Panc1 (cell line): ENCODE data around the gene SNX33. TPM values are rescaled to one million over a fixed set of nuclear protein-coding genes. Genes with fewer than 3 reads are reported as not detected.
"Not testable (repeated sequence)": the region's sequence is repeated elsewhere in the genome, so short reads cannot be mapped to it uniquely, and the experiment has no call there.

ENCODE experiments used
- ATAC-seq: fragments of 200-7000 bp; cut with Tn5 transposase; 2 replicates; pipeline ENCODE4 v1.9.1; 2020; ENCODE audit warnings: mild to moderate bottlenecking, moderate library complexity
- BruUV-seq: library from RNA; stranded (reverse); fragments of 400-500 nt; replicated peaks from 2 replicates; lab custom pipeline; 2021; lab: Mats Ljungman, UMichigan
- CTCF ChIA-PET: fragments of 300-600 bp; sonication (Branson Sonifier 250); formaldehyde crosslinking; loops from one replicate; lab custom pipeline; 2022; ENCODE audit warnings: antibody characterized with exemption; lab: Charles Lee
- POLR2A ChIA-PET: fragments of 300-600 bp; sonication (Branson Sonifier 250); formaldehyde crosslinking; loops from one replicate; lab custom pipeline; 2022; ENCODE audit warnings: antibody characterized with exemption; lab: Charles Lee
- DNase-seq: peaks from one replicate; pipeline ENCODE4 v3.0.0-alpha.2; 2010; ENCODE audit warnings: low read depth, low spot score
- H3K27ac ChIP-seq: 2 replicates; pipeline ENCODE4 v1.5.1; 2011; ENCODE audit warnings: mild to moderate bottlenecking, low read length, inconsistent platforms
- H3K27me3 ChIP-seq: fragments of 200-500 bp; sonication (Bioruptor generic); 2 replicates; pipeline ENCODE4 v1.6.0; 2014; ENCODE audit warnings: low read length, inconsistent platforms; ENCODE audit not compliant: control insufficient read depth, insufficient read depth
- H3K36me3 ChIP-seq: fragments of 200-500 bp; sonication (Bioruptor generic); 2 replicates; pipeline ENCODE4 v1.5.1; 2014; ENCODE audit warnings: inconsistent platforms, mild to moderate bottlenecking, low read length, moderate library complexity; ENCODE audit not compliant: control insufficient read depth, insufficient read depth
- H3K4me1 ChIP-seq: 2 replicates; pipeline ENCODE4 v1.5.1; 2011; ENCODE audit warnings: inconsistent platforms, mild to moderate bottlenecking, low read length, moderate library complexity; ENCODE audit not compliant: control insufficient read depth, insufficient read depth
- H3K4me3 ChIP-seq, 2 experiments: 2 replicates each; pipeline ENCODE4 v1.5.1; 2011 to 2012; ENCODE audit warnings: low read depth in 2 of 2, low read length in 2 of 2, mild to moderate bottlenecking in 2 of 2, inconsistent platforms in 1 of 2, moderate library complexity in 1 of 2
- H3K9me3 ChIP-seq: fragments of 200-500 bp; sonication (Bioruptor generic); 2 replicates; pipeline ENCODE4 v1.5.1; 2014; ENCODE audit warnings: low read depth, mild to moderate bottlenecking, inconsistent platforms, low read length, moderate library complexity; ENCODE audit not compliant: control insufficient read depth, insufficient read depth
- POLR2AphosphoS5 ChIP-seq: IDR thresholded peaks from 2 replicates; pipeline ENCODE4 v1.6.1; 2012; ENCODE audit warnings: mild to moderate bottlenecking, low read depth, low read length, moderate library complexity
- REST ChIP-seq, 2 experiments: IDR thresholded peaks; 2 replicates each; pipeline ENCODE4 v1.6.1; 2011 to 2012; ENCODE audit warnings: low read depth in 2 of 2, control low read depth in 1 of 2, low read length in 1 of 2, mild to moderate bottlenecking in 1 of 2, moderate library complexity in 1 of 2; ENCODE audit not compliant: insufficient read depth in 1 of 2
- SIN3A ChIP-seq: IDR thresholded peaks from 2 replicates; pipeline ENCODE4 v1.6.1; 2012; ENCODE audit warnings: low read depth, mild to moderate bottlenecking, low read length, moderate library complexity, borderline replicate concordance; ENCODE audit not compliant: insufficient read depth
- TCF7L2 ChIP-seq: IDR thresholded peaks from 2 replicates; pipeline ENCODE4 v1.6.1; 2011; ENCODE audit warnings: mild to moderate bottlenecking, low read depth, low read length, inconsistent platforms
- in situ Hi-C: cut with HindIII; loops from 2 replicates; pipeline ENCODE4 v1.10.0; 2016; ENCODE audit warnings: low sequenced_read_pairs, low pct_unique_long_range_greater_than_20kb
- intact Hi-C: fragments of 100-400 bp; cut with micrococcal nuclease; formaldehyde crosslinking; loops from one replicate; pipeline ENCODE4 v1.10.0; 2022; ENCODE audit not compliant: unreplicated experiment
- total RNA-seq: library from RNA; stranded (reverse); gene quantifications from one replicate; pipeline ENCODE4 v1.2.1, GENCODE V29; 2021; ENCODE audit not compliant: unreplicated experiment
- TF ChIP-seq, protein P1 (sequence below): fragments of 450-650 bp; IDR thresholded peaks from 2 replicates; pipeline ENCODE4 v1.5.1; 2017; ENCODE audit warnings: mild to moderate bottlenecking

SNX33 gene
- total RNA-seq, 1 experiment from 2014 or later: 17.0 TPM

- in situ Hi-C loops: no loop called here
Measured at GRCh38 chr15:75688831-75689230, 41.1 kb downstream of the SNX33 start.

GRCh38 chr15:75689429-75689828 is 41.7 kb downstream of the SNX33 start:
- H3K27ac ChIP-seq, ATAC-seq, DNase-seq, CTCF ChIA-PET, in situ Hi-C loops, H3K36me3 ChIP-seq, POLR2A ChIA-PET, BruUV-seq, H3K4me3 ChIP-seq, H3K27me3 ChIP-seq, H3K9me3 ChIP-seq: not testable (repeated sequence)
- intact Hi-C loops: loop anchor here (5.0 kb wide), 1 partner anchor 113 kb away; no protein-coding TSS in a partner anchor
- H3K4me1 ChIP-seq: peaks cover 11% of the 10 kb centered on the region

More at GRCh38 chr15:75688831-75689230, 41.1 kb downstream of the SNX33 start:
- BruUV-seq: no TSS peak
- DNase-seq: no peak
- intact Hi-C loops: loop anchor here (5.0 kb wide), 1 partner anchor 113 kb away; no protein-coding TSS in a partner anchor
- no peaks in the 10 kb centered on the region for H3K36me3 ChIP-seq
- H3K27ac ChIP-seq: no peak overlapping the region
- ChIA-PET CTCF (interaction anchor here (0.6 kb wide), 1 partner anchor 233 kb away, joined by 5 read pairs; no protein-coding TSS in a partner anchor), POLR2A (no interaction called here)
- TF ChIP-seq SIN3A (no peak), REST (IDR thresholded peaks at IDR 0.05; ENCODE audit: insufficient read depth in 1 of 2, low read depth in 2 of 2, low read length in 1 of 2) (no peak), TCF7L2 (no peak), POLR2AphosphoS5 (no peak)
- TF ChIP-seq, protein P1, sequence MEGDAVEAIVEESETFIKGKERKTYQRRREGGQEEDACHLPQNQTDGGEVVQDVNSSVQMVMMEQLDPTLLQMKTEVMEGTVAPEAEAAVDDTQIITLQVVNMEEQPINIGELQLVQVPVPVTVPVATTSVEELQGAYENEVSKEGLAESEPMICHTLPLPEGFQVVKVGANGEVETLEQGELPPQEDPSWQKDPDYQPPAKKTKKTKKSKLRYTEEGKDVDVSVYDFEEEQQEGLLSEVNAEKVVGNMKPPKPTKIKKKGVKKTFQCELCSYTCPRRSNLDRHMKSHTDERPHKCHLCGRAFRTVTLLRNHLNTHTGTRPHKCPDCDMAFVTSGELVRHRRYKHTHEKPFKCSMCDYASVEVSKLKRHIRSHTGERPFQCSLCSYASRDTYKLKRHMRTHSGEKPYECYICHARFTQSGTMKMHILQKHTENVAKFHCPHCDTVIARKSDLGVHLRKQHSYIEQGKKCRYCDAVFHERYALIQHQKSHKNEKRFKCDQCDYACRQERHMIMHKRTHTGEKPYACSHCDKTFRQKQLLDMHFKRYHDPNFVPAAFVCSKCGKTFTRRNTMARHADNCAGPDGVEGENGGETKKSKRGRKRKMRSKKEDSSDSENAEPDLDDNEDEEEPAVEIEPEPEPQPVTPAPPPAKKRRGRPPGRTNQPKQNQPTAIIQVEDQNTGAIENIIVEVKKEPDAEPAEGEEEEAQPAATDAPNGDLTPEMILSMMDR: no peak
- no peaks in the 10 kb centered on the region for H3K27me3 ChIP-seq
- H3K4me3 ChIP-seq: no peak overlapping the region
- ATAC-seq: no peak
- peaks cover 5% of the 10 kb centered on the region for H3K4me1 ChIP-seq
- H3K9me3 ChIP-seq: no peaks in the 10 kb centered on the region

DNA sequence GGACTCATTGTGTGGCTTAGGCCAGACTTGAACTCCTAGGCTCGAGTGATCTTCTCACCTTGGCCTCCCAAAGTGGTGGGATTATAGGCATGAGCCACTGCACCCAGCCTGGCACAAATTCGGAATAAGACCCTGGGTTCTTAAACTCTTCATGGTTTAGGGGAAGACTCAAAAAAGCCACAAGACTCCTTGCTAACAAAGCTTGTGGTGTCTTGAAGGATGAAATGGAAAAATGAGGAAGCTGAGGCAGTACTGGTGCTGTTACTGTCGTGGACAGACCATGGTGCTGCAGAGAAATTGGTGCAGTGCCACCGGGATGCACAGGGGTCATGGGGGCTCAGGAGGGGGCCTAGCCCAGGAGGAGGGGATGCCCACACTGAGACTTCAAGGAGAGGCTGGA is 44.6 kb downstream of the SNX33 start:
- CTCF ChIA-PET, H3K27me3 ChIP-seq, H3K27ac ChIP-seq, DNase-seq, H3K36me3 ChIP-seq, intact Hi-C loops, BruUV-seq, H3K9me3 ChIP-seq, in situ Hi-C loops, H3K4me3 ChIP-seq, ATAC-seq, POLR2A ChIA-PET: not testable (repeated sequence)
- peaks cover 33% of the 10 kb centered on the region for H3K4me1 ChIP-seq

- BruUV-seq, in situ Hi-C loops, DNase-seq, CTCF ChIA-PET, H3K36me3 ChIP-seq, POLR2A ChIA-PET, H3K27me3 ChIP-seq, ATAC-seq, H3K9me3 ChIP-seq, H3K4me3 ChIP-seq, intact Hi-C loops: not testable (repeated sequence)
- Histone ChIP-seq H3K4me1 (peaks cover 33% of the 10 kb centered on the region), H3K27ac (peak overlapping the region; percentile 74; the same call in 1 of the 2 replicates)
Measured at GRCh38 chr15:75693028-75693427, 45.3 kb downstream of the SNX33 start.
